Adrenal gland (tissue), 12 donors: ENCODE data around the gene NDRG2. TPM values are rescaled to one million over a fixed set of nuclear protein-coding genes. Genes with fewer than 3 reads are reported as not detected.
A peak's percentile ranks its signal among the peaks of the same experiment; 100 is the strongest.
"Not testable (repeated sequence)": the region's sequence is repeated elsewhere in the genome, so short reads cannot be mapped to it uniquely, and the experiment has no call there.

ENCODE experiments used
- DNase-seq, 7 donors: peaks; one replicate each; pipeline ENCODE4 v3.0.0-alpha.2; 2019 to 2020
- H3K27ac ChIP-seq, 5 donors: fragments of 200-600 bp; sonication (generic) in 4 of 5; 1 replicate in 3 of 5; 2 replicates in 2 of 5; pipeline versions ENCODE4 v1.5.1 to v1.8.0; 2016 to 2020; ENCODE audit warnings: mild to moderate bottlenecking in 1 of 5
- H3K27me3 ChIP-seq: fragments of 200-600 bp; 2 replicates; pipeline ENCODE4 v1.8.0; 2021
- H3K36me3 ChIP-seq, 2 donors: fragments of 200-600 bp; replicated peaks in 1 of 2; 1 replicate in 1 of 2; 2 replicates in 1 of 2; pipeline versions ENCODE4 v1.5.1 to v1.8.0; 2018 to 2022
- H3K4me1 ChIP-seq, 2 donors: fragments of 200-600 bp; replicated peaks in 1 of 2; 1 replicate in 1 of 2; 2 replicates in 1 of 2; pipeline versions ENCODE4 v1.5.1 to v1.8.0; 2018 to 2021
- H3K4me3 ChIP-seq, 4 donors: fragments of 200-600 bp; sonication (generic) in 3 of 4; one replicate each; pipeline ENCODE4 v1.5.1; 2016 to 2018
- H3K9me3 ChIP-seq, 3 donors: fragments of 200-600 bp; sonication (generic) in 1 of 3; replicated peaks in 1 of 3; 1 replicate in 2 of 3; 2 replicates in 1 of 3; pipeline versions ENCODE4 v1.5.1 to v1.8.0; 2016 to 2021
- POLR2A ChIP-seq, 2 donors: fragments of 450-650 bp; IDR thresholded peaks; one replicate each; pipeline ENCODE4 v1.6.1; 2017; ENCODE audit warnings: antibody characterized with exemption in 2 of 2, mild to moderate bottlenecking in 2 of 2, moderate library complexity in 1 of 2
- WGBS, 4 donors: extraction: QIAGEN DNeasy Blood & Tissue Kit in 2 of 4; methylation state at CpG; one replicate each; pipeline versions ENCODE4 v1.1.5 to v1.1.7; 2013 to 2017; 5-methylcytosine and 5-hydroxymethylcytosine counted together
- intact Hi-C, 2 donors: fragments of 100-400 bp; cut with DNase I; formaldehyde crosslinking; loops; one replicate each; pipeline versions ENCODE4 v1.14.1 to v1.15.0; 2022 to 2023
- polyA plus RNA-seq, 3 donors: library from polyadenylated mRNA; stranded (reverse); fragments of 200-250 nt in 2 of 3; fragments of 350-450 nt in 1 of 3; fragmentation: Illumina TruSeq in 1 of 3; extraction: RNeasy Lipid Tissue Mini Kit (QIAGEN cat#74804) in 1 of 3; gene quantifications; one replicate each; pipeline ENCODE4 v1.2.3, GENCODE V29; 2013 to 2014
- total RNA-seq, 9 donors: library from RNA; depleted of rRNA in 4 of 9; stranded (reverse); fragments of >200 nt in 4 of 9; fragments of 120-200 nt in 1 of 9; fragmentation: NEBNext Ultra II Directional in 1 of 9; extraction: Animal tissue kit (Norgen Biotek cat#: 25700) in 1 of 9; gene quantifications; one replicate each; pipeline versions ENCODE4 v1.1.0 to v1.2.4, GENCODE V29; 2013 to 2023
- TF ChIP-seq, protein P1 (sequence below), 6 experiments: fragments of 450-650 bp in 4 of 6; fragments of 200-600 bp in 2 of 6; sonication (generic) in 1 of 6; IDR thresholded peaks; 1 replicate in 5 of 6; 2 replicates in 1 of 6; pipeline versions ENCODE4 v1.5.1 to v1.8.0; 2016 to 2021; ENCODE audit warnings: antibody characterized with exemption in 6 of 6, mild to moderate bottlenecking in 2 of 6, moderate library complexity in 1 of 6
- donor health status: healthy with polysubstance abuse.
- donor health status: Bipolar disorder and iron deficiency.
- donor health status: DM: yes; HTN: yes; CAD: no.
- donor health status: DM: no; HTN: no; CAD: no.
- donor health status: DM: no; HTN: no; CAD: no.
- donor health status: DM: yes; HTN: yes; CAD: no.

Gene NDRG2
- total and polyA plus RNA-seq, 12 donors = 116 to 1,323 (median 629) TPM

DNA sequence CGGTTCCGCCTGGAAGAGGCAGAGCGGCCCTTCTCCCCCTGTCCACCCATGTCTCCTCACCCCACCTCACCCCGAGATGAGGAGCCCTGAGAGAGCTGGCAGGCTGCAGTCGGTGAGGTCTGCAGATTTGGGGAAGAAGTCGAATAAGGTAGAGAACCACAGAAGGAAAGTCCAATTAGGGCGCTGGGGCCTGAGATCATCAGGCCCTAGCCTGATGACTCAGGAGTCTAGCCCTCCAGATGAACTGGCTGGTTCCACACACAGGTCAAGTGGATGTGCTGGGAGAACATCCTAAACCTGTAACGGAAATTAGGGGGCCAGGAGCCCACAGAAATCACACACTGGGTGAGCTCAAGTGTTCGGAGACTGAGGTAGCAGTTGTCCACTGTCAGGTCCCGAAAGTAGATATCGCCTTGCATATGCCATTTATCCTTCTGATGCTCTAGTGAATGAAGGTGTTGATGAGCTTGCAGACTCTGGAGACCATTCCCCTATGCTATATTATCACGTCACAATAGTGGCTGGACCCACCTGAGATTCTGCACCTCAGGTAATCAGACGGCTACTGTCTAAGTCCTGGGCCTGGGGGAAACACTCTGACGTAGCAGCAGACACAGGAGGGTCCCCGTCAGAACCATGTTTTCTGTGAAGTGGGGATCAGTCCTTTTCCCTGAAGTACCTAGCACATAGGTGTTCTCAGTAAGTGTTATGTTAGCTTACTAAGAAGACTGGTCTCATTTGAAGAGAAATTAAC is 36.0 kb downstream of the NDRG2 start:
- Histone ChIP-seq H3K36me3 (peaks cover 0 to 24% of the 10 kb centered on the region in 2 donors), H3K27me3 (no peaks in the 10 kb centered on the region), H3K4me1 (peaks cover 22 to 39% of the 10 kb centered on the region in 2 donors), H3K27ac (peak overlapping the region in 4 of 5 donors; percentile 48 to 90 (median 86)), H3K9me3 (no peaks in the 10 kb centered on the region), H3K4me3 (peak overlapping the region in 1 of 4 donors; percentile 88)
- intact Hi-C loops = no loop called here
- TF ChIP-seq, protein P1, sequence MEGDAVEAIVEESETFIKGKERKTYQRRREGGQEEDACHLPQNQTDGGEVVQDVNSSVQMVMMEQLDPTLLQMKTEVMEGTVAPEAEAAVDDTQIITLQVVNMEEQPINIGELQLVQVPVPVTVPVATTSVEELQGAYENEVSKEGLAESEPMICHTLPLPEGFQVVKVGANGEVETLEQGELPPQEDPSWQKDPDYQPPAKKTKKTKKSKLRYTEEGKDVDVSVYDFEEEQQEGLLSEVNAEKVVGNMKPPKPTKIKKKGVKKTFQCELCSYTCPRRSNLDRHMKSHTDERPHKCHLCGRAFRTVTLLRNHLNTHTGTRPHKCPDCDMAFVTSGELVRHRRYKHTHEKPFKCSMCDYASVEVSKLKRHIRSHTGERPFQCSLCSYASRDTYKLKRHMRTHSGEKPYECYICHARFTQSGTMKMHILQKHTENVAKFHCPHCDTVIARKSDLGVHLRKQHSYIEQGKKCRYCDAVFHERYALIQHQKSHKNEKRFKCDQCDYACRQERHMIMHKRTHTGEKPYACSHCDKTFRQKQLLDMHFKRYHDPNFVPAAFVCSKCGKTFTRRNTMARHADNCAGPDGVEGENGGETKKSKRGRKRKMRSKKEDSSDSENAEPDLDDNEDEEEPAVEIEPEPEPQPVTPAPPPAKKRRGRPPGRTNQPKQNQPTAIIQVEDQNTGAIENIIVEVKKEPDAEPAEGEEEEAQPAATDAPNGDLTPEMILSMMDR (IDR thresholded peaks at IDR 0.05) = no peak
- no peak for TF ChIP-seq POLR2A (IDR thresholded peaks at IDR 0.05)
- 78 to 92% (median 90%) methylated on average over 14 to 15 of the region's 15 CpGs for WGBS, 4 donors
- DNase-seq = no peak

DNA sequence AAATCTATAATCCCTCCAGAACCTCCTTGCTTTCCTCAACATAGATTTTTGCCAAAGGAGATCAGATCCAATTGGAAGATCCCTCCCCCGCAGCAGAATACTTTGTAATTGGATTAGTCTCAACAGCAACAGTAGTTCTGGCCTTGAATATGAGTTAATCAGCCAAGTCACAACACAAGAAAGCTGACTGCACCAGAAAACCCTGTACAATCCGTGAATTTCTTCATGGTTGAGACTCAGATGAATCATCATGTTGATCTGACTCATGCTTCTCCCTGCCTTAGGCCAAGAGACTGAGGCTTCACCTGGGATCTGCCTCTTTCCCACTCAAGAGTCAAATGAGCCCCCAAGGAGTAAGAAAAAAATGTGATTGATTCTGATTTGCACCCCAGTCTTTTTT is 38.0 kb downstream of the NDRG2 start:
- TF ChIP-seq, protein P1 (IDR thresholded peaks at IDR 0.05) = no peak
- no peak for TF ChIP-seq POLR2A (IDR thresholded peaks at IDR 0.05)
- peaks cover 22 to 33% of the 10 kb centered on the region in 2 donors for H3K4me1 ChIP-seq
- peak; percentile 47 to 80 (median 68) for DNase-seq
- 14 to 26% (median 18%) methylated on average over 2 of the region's 2 CpGs for WGBS, 4 donors
- intact Hi-C loops = no loop called here
- peaks cover 0 to 3% of the 10 kb centered on the region in 2 donors for H3K36me3 ChIP-seq
- H3K9me3 ChIP-seq = no peaks in the 10 kb centered on the region
- H3K4me3 ChIP-seq = no peak overlapping the region
- peak overlapping the region in 4 of 5 donors; percentile 72 to 86 (median 78) for H3K27ac ChIP-seq
- H3K27me3 ChIP-seq = no peaks in the 10 kb centered on the region

DNA sequence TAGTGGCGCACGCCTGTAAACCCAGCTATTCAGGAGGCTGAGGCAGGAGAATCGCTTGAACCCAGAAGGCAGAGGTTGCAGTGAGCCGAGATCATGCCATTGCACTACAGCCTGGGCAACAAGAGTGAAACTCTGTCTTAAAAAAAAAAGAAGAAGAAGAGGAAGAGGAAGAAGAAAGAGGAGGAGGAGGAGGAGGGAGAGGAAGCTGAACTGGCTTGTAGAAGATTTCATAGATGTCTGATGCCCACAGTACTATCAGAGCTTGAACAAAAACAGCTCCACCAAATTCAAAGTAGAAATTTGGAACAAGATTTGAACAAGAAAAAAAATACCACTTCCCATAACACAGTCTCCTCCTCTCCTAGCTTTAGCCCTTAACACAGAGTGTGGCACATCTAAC is 39.2 kb downstream of the NDRG2 start:
- H3K36me3 ChIP-seq, H3K9me3 ChIP-seq, intact Hi-C loops, H3K4me3 ChIP-seq, H3K27me3 ChIP-seq, H3K27ac ChIP-seq, DNase-seq: not testable (repeated sequence)
- peaks cover 15 to 21% of the 10 kb centered on the region in 2 donors for H3K4me1 ChIP-seq
- WGBS, 4 donors = 85 to 92% (median 89%) methylated on average over 4 of the region's 4 CpGs

DNA sequence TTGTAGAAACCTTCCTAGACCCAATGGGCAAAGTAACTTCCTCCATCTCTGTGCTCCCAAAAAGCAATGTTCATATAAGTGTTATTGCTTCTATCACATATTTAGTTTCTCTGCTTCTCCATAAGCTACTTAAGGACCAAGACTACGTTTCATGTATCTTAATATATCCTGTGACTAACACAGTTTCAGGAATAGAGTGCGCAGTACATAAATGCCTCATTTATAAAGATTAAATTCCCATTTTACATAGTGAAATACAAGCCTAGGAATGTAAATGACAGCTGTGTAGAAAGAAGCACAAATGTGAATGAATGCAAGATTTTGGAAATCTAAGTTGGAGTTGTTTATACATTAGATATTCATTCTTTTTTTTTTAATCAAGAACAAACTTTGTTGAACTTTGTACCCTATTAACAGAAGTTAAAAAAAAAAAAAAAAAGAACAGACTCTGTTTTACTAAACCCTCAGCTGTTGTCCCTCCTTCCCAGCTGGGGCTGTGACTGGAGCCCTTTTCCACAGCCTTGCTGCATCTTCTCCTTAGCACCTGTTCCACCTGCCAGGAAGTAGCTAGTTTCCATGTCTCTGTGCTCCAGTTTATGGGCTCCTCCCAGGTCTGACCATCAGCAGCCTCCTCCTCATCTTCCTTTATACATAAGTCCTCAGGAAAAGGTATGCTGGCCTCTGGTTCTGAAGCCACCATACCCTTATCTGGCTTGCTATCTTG is 42.1 kb downstream of the NDRG2 start:
- intact Hi-C loops = no loop called here
- 83 to 89% (median 86%) methylated on average over 2 of the region's 2 CpGs for WGBS, 4 donors
- H3K27me3 ChIP-seq = no peaks in the 10 kb centered on the region

More for the DNA sequence above, 42.1 kb downstream of the NDRG2 start:
- TF ChIP-seq POLR2A (IDR thresholded peaks at IDR 0.05) = no peak
- TF ChIP-seq, protein P1 (IDR thresholded peaks at IDR 0.05) = no peak
- Histone ChIP-seq H3K4me1 (peaks cover 5 to 11% of the 10 kb centered on the region in 2 donors), H3K9me3 (no peaks in the 10 kb centered on the region), H3K36me3 (no peaks in the 10 kb centered on the region), H3K4me3 (no peak overlapping the region), H3K27ac (no peak overlapping the region)
- no peak for DNase-seq
